GM21619 (cell line): Measurements from ENCODE around the gene SLF2.
A peak's percentile ranks its signal among the peaks of the same experiment; 100 is the strongest.
"Not testable (repeated sequence)": the region's sequence is repeated elsewhere in the genome, so short reads cannot be mapped to it uniquely, and the experiment has no call there.

ENCODE experiments used
- ATAC-seq: cut with Tn5 transposase; IDR thresholded peaks from one replicate; pipeline ENCODE4 v1.9.1; 2021; ENCODE audit not compliant: unreplicated experiment

The SLF2 gene

DNA sequence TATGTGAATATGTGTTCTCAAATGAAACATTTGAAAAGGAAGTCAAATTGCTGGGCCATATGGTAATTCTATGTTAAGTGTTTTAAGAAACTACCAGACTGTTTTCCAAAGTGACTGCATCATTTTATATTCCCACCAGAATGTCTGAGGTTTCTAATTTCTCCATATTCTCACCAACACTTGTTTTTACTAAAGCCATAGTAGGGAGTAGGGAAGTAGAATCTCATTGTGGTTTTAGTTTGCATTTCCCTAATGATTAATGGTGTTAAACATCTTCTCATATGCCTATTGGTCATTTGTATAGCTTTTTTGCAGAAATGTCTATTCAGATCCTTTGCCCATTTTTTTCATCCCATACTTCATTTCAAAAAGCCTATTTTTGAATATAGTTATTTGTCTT is 47.5 kb downstream of the SLF2 start:
- ATAC-seq, result no peak

DNA sequence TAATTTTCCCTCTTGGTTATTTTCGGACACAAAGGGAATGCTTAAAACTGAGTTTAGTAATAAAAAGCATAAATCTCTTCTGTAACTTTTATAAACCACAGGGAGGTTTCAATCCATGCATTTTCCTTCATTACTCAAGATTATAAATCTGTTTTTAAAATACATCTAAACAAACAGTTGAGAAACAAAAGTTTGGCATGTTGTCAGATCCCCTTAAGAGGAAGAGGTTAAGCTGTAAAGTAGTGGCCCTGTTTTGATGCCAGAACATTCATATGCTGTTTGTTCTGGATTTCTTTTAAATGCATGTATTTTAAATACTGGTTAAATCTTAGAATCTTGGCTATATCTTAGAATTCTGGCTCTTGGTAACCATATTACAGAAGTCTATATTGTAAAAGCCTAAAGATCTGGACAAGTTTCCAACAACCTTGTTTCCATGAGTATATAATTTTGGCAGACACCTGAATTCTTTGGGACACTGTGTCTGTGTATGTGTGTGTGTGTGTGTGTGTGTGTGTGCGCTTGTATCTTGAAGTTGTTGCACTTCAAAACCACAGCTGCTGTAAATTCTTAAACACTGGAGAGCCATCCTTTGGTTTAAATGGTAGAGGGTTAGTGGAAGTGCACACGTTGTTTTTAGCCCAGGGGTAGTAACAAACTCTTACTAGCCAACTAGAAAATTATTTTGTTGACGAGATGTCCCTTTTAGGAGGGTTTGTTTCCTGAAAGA is 49.8 kb downstream of the SLF2 start:
- ATAC-seq, result no peak

DNA sequence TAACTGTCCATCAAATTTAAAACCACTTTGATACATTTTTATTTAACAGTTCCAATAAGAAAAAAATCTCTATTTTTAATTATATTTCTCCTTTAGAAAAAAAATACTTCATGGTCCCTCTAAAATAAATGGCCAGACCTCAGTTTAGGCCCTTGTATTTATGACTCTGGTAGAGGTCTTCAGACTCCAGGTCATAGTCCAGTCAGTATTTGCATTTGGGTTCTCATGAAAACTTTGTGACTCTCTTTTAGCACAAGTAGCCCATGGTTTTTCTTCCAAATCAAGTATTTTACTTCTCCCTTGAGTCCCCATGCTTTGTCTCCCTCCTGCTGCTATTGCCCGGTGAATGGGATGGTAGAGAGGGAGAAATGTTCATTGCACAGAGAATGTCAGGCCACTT is 51.1 kb downstream of the SLF2 start:
- no peak for ATAC-seq

DNA sequence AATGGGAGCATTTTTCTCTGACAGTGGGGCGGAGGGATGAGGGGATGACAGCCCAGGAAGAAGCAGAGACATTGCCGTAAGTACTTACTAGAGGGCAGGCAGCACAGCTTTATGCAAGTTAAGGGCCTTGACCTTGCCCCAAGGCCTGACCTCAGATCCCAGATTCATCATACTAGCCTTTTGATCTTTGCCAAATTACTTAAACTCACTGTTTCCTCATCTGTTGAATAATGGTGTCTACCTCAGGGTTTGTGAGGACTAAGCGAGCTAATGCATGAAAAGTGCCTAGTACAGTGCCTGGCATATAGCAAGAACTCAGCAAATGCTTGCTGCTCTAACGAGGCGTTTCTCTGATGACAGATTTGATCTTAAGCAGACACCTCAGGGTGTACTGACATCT is 53.1 kb downstream of the SLF2 start:
- no peak for ATAC-seq

DNA sequence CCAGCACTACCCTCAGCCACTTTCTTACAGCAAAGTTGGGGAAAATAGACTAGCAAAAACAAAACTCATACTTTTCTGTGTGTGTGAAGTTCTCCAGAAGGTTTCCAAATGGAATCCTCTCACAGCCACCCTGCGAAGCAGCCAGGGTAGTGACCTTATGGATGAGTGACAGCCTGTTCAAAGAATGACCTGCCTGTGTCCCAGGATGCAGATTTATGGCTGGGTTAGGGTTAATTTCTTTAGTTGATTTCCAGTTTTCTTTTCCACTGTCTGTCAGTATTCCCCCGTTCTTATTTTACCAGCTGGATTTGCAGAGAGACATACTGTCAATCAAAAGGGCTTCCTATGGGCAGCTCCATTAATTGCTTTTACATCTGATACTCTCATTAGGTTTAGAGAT is 54.1 kb downstream of the SLF2 start:
- ATAC-seq, result no peak

DNA sequence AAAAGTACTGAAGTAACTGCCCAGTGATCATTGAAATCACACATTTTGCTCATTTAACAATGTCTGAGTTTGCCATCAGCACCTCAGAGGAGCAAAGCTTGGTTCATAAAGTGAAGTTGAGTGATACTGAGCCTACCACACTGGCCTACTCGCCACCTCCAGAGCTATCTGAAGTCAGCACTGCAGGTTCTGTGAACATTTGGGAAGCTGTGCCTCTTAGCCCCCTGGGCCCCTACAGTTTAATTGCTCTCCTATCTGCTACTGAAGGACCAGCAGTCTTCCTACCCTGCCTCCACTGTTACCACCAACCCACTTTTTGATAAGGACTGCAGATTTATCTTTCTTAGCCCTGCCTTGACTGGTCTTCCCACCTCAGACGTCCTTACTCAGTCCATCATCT is 54.6 kb downstream of the SLF2 start:
- ATAC-seq, result no peak

DNA sequence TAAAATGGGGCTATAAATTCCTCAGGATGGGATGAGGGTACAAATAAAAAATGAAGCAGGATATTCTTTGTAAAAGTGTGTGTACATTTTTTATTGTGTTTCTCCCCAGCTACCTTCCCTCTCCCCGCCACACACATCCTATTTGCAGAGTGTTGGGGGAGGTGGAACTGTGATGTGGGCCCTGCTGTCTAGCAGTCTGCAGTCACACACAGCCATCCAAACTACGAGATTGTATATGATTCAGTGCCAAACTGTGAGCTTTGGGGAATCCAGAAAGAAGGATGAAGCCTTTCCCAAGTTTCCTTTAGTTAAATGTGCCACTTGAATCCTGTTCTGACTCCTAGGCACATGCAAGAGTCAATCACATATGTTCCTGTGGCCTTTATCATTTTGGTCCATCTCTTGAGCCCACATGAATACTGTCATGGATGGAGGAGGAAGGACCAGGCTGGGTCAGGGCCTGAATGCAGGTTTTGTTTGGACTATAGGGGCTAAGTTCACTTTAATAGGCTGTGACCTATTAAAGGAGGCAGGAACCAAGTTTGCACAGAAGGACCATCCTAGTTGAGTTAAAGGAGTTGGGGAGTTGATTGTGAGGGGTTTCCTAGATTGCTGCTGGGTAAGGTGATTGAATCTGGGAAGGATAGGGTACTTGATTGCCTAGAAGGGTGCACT is 55.4 kb downstream of the SLF2 start:
- ATAC-seq, result no peak

DNA sequence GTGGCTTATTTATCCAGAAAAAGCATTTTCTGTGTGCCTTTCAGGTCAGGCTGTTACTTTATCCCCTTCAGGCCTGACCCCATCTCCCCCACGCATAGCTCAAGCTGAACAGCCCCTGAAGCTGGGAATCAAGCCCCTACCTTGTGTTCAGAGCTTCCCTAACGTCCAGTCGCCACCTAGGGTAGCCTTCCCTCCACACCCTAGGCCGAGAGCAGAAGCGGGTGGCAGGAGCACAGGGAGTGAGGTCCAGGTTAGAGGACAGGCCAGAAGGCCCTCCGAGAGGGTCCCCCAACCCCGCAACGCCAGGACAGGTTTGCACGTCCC is 56.1 kb downstream of the SLF2 start:
- ATAC-seq, result no peak

DNA sequence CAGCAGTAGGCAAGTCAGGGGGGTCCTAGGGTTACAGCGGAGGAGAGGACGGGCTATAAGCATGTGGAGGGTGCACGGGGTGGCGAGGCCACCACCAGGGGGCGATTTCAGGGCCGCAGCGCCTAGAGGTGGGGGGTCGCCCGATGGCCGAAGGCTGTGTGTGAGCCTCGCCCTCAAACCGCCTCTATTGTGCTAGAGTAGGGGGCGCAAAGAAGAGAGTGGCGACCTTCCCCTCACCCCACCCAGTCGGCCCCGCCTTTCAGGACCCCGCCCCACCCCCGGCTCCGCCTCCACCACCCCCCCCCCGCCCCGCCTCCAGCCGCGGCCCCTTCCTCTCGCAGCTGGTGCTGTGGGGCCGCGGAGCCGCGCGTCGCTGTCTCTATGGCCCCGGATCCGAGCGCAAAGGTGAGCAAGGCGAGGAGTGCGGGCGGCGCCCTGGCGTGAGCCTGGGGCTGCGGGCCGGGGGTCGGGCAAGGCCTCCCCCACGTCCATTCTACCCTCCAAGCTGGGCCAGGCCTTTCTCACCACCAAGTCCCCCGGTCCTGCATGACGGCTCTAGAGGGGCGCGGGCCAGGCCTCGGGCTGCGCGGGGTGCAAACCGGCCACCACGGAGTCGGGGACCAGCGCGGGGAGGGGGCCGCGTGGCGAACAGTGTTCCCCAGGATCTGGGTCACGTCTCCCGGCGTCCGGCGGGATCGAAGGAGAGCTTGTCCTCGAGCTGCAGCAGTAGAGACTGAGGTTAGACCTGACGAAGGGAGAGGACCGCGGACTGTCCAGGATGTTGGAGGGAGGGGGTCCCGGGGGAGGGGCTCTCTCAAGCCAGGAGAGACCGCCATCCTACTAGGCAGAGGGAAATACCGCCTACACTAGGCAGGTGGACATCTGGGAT is 56.7 kb downstream of the SLF2 start, which contains the start of gene SEMA4G:
TSS of gene SEMA4G (plus strand) at position 318 of the 889 bp plus-strand sequence. CDS start 3,409 bp downstream, outside the sequence.
- peak; percentile 57 for ATAC-seq

DNA sequence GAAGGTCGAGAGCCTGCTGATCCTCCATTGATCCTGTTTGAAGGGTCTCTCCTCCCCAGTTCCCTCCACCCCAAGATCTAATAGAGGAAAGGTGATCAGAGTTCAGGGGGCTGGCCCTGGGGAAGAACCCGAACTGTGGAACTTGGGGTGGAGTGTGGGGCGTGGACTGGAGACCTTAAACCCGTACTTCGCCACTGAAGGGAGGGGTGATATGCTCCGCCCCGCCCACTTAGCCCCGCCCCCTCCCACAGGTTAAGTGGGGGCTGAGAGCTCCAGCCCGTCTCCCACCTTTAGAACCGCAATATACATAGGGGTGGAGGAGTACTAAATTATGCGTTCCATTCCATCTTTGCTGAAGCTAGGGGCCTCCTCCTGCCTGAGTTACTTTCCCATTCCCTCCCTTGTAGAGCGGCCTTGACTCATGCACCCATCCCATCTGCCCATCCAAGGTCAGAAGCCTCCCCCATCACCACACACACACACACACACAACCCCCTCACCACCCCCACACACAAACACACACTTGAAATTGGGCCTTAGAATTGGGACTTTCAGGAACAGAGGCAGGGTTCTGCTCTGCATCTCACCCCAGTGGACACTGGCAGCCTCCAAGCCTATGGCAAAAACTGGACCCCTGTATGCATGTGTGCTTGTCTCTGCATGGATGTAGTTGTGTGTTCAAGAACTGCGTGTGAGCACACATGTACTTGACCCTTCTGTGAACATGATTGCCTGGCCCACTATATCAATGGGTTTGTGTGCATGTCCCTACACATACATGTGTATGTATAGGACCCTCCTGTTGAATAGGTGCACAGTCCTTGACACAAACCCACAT is 57.5 kb downstream of the SLF2 start:
- no peak for ATAC-seq

DNA sequence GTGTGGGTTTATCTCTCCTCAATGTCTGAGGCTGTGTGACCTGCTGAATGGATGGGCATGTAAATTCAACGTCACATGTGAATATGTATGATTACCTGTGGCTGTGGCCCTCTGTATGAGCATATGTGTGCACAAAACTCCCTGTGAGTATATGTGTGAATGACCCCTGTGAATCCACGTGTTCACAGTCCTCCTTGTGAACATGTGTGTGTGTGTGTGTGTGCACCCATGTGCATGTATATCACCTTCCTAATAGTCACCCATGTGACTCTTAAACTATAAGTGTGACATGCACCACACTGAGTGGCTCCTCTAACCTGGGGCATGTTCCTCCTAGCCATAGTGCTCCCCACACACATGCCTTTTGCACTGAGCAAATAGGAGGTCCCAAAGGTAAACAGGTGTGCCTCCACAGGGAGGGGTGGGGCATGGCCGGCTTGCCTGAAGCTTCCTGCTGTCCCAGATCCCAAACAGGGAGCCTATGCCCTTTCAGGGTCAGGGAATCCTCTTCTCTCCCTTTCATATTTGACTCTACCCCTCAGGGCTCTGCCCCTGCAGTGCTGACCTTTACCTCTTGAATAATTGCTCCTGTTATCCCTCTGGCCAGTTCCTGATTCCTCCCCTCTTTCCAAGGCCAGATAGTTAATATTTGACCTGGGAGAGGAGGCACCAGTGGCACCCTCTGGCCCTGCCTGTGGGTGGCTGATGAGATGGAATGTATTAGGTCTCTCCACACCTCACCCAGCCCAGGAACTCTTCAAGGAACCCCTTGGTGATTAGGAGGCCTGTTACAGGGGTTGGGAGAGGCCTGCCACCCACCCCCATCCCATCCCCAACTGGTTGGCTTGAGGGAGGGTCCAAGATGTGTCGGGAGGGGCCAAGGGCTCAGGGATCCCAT is 58.4 kb downstream of the SLF2 start:
- ATAC-seq, result no peak

DNA sequence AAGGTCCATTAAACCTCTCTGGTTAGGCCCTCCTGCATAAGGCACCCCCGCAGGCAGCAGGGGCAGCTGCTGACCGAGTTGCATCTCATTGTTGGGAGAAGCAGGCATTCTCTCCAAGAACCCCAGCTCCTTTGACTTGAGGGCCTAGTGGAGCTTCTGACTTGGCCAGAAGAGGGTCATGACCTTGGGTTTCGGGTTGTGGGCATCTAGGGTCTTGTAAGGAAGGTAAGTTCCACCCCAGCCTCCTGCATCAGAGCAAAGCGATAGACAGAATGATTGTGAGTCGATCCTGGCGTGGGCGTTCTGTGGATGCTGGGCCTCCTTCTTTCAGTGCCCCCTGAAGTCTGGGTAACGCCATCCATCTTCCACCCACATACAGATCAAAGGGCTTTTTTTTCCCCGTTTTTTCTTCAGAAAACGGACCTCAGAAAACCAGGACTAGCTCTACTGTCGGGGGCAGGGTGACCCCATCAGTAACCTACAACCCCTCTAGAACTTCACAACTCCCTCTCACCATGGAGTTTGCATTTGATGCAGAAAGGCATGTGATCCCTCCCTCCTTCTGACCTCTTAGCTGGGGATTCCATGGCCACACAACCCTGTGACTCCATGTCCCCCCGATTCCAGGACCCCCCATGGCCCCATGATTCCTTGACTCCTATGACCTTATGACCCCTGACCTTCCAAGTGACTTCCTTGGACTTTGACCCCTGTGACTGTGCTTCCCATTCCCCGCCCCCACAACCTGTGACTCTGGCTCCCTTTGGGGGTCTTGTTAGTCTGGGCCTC is 59.5 kb downstream of the SLF2 start:
- ATAC-seq, result no peak

DNA sequence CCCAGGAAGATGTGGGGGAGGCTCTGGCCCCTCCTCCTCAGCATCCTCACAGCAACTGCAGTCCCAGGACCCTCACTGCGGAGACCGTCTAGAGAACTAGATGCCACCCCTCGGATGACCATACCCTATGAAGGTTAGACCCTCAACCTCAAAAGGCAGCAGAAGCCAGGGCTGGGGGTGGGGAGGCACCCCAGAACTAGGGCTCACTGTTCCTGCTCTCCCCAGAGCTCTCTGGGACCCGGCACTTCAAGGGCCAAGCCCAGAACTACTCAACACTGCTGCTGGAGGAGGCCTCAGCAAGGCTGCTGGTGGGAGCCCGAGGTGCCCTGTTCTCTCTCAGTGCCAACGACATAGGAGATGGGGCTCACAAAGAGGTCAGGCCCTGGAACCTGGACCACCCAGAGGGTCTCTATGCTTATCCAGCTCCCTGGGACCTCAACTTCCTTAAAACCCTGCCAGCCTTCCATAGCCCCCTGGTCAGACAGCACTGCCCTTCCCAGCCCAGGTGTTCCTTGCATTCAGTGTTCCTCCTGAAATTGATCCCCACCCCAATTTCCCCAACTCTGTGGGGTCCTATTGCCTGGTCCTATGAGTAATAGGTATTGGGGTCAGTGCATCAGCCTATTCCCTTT is 60.3 kb downstream of the SLF2 start:
- no peak for ATAC-seq

DNA sequence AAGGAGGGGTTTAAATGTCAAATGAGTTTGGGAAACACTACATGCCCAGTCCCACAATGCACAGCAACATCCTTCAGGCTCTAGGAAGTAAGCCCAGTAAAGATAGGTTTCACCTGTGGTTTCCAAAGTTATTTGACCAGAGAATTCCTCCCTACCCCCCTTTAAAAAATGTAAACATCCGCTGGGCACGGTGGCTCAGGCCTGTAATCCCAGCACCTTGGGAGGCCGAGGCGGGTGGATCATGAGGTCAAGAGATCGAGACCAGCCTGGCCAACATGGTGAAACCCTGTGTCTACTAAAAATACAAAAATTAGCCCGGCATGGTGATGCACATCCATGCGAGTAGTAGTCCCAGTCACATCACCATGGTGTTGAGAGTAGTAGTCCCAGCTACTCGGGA is 62.6 kb downstream of the SLF2 start:
- not testable (repeated sequence) for ATAC-seq

DNA sequence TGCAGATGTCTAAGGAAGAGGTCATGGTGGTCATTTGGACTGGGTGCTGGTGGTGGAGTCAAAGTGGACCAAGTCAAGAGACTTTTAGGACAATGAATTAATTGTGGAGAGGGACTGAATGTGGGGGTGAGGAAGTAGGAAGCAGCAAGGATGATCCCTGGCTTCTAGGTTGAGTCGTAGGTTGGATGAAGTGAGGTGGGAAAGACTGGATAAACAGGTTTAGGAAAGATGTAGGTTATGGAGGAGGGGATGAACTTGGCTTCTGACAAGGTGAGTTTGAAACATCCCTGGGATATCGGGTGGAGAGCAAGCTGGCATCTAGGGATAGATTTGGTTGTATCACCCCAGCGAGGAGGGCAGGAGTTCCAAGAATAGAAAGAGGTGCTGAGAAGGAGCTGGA is 64.1 kb downstream of the SLF2 start:
- ATAC-seq, result no peak

DNA sequence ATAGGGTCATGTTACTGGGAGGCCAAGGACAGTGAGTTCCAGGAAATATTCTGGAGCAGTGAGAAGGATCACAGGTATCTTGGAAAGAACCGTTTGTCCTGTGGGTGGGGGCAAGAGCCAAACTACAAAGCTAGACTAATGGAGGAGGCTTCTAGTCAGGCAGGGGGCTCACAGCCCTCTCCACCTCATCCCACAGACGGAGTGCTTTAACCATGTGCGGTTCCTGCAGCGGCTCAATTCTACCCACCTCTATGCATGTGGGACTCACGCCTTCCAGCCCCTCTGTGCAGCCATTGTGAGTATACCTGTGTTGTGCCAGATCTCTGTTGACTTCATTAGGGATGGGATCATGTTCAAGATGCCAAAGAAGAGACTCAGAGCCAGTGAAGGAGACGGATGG is 64.7 kb downstream of the SLF2 start:
- ATAC-seq, result no peak

DNA sequence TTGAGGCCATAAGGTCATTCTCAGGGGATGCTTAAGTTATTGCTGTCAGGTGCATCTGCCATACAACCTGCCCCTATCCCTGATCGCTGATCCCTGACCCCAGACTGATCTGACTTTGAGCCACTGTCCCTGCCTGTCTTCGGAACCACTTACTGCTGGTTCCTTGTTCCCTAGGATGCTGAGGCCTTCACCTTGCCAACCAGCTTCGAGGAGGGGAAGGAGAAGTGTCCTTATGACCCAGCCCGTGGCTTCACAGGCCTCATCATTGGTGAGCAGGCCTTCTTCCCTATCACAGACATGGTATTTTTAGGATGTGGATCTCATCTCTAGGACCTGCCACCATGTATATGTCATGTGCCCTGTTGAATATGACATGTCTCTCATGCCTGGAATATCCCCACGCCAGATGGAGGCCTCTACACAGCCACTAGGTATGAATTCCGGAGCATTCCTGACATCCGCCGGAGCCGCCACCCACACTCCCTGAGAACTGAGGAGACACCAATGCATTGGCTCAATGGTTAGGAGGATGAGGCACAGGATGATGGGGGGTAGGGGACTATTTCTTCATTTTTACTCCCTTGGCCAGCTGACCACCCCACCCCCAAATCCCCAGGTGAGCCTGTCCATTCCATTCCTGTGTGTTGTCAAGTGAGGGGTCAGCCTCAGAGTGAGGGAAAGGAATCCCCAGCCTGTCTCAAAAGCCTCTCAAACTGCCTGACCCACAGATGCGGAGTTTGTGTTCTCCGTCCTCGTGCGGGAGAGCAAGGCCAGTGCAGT is 65.5 kb downstream of the SLF2 start:
- ATAC-seq, result no peak

DNA sequence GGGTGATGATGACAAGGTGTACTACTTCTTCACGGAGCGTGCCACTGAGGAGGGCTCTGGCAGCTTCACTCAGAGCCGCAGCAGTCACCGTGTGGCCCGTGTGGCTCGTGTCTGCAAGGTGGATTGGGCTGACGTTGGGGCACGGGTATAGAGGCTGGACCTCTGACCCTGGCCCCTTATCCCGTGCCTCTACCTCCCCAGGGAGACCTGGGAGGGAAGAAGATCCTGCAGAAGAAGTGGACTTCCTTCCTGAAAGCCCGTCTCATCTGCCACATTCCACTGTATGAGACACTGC is 66.1 kb downstream of the SLF2 start:
- no peak for ATAC-seq
